ENCODE results near the gene MAP4K2. TPM values are rescaled to one million over a fixed set of nuclear protein-coding genes. Genes with fewer than 3 reads are reported as not detected.

The MAP4K2 gene
- polyA plus RNA-seq, 3 donors: 9.9 to 38.0 (median 12.6) TPM

GRCh38 chr11:64802370-64803157, 450 bp downstream of the MAP4K2 start:
- WGBS (ENCODE audit: insufficient coverage): 2% methylated on average over 52 of the region's 54 CpGs
- no peaks in the 10 kb centered on the region for H4K20me1 ChIP-seq (ENCODE audit: insufficient read depth, low read length)
- H3K27me3 ChIP-seq (ENCODE audit: control insufficient read depth in 2 of 2, insufficient read depth in 2 of 2, low read length in 2 of 2): no peaks in the 10 kb centered on the region
- H2AFZ ChIP-seq (ENCODE audit: insufficient read depth, low read depth, low read length, poor library complexity, severe bottlenecking): peak overlapping the region; percentile 62
- peak overlapping the region in 3 of 7 donors; percentile 9 to 78 (median 46) for H3K27ac Mint-ChIP-seq
- H3K4me3 ChIP-seq (replicated peaks in 1 of 3; ENCODE audit: low read depth in 2 of 3, low read length in 3 of 3): peak overlapping the region; percentile 48 to 94 (median 65)
- no peak for TF ChIP-seq CTCF (IDR thresholded peaks at IDR 0.05)
- peak in 1 of 3 donors; percentile 12 for DNase-seq
- peaks cover 46% of the 10 kb centered on the region for H3K4me1 Mint-ChIP-seq
- intact Hi-C loops (cut with micrococcal nuclease): no loop called here
- peaks cover 0 to 3% (median 0%) of the 10 kb centered on the region in 3 donors for H3K27me3 Mint-ChIP-seq (ENCODE audit: low read depth in 3 of 3)
- peaks cover 0 to 3% (median 0%) of the 10 kb centered on the region in 7 donors for H3K9me3 Mint-ChIP-seq
- peaks cover 13 to 48% of the 10 kb centered on the region in 2 donors for H3K36me3 ChIP-seq (replicated peaks in 1 of 2; ENCODE audit: control insufficient read depth in 1 of 2, insufficient read depth in 2 of 2, low read length in 2 of 2)
- H3K4me3 Mint-ChIP-seq: peak overlapping the region; percentile 76 to 82
- no peaks in the 10 kb centered on the region for H3K9me3 ChIP-seq (replicated peaks in 1 of 2; ENCODE audit: control insufficient read depth in 1 of 2, insufficient read depth in 1 of 2, low read length in 2 of 2)
- peak overlapping the region in 1 of 2 donors; percentile 25 for H3K27ac ChIP-seq (ENCODE audit: low read depth in 1 of 2, low read length in 2 of 2)
- peak overlapping the region; percentile 43 for H3K9ac ChIP-seq (ENCODE audit: insufficient read depth, low read length, poor library complexity, severe bottlenecking)
- peak overlapping the region; percentile 86 for H3K4me2 ChIP-seq (replicated peaks; ENCODE audit: extremely low read depth, low read length, poor library complexity, severe bottlenecking)
- peaks cover 29 to 42% of the 10 kb centered on the region in 2 donors for H3K4me1 ChIP-seq (ENCODE audit: control insufficient read depth in 1 of 2, insufficient read depth in 2 of 2, low read length in 2 of 2)
- H3K36me3 Mint-ChIP-seq: peaks cover 28 to 43% of the 10 kb centered on the region in 2 donors
- H3K79me2 ChIP-seq (ENCODE audit: insufficient read depth, low read length): peaks cover 6% of the 10 kb centered on the region

- H3K27me3 ChIP-seq (ENCODE audit: control insufficient read depth in 2 of 2, insufficient read depth in 2 of 2, low read length in 2 of 2): no peaks in the 10 kb centered on the region
- Mint-ChIP-seq H3K27ac (peak overlapping the region in 6 of 7 donors; percentile 24 to 78 (median 50)), H3K36me3 (peaks cover 23 to 43% of the 10 kb centered on the region in 2 donors), H3K4me3 (peak overlapping the region; percentile 76 to 82), H3K9me3 (peaks cover 0 to 3% (median 0%) of the 10 kb centered on the region in 7 donors), H3K4me1 (peaks cover 44% of the 10 kb centered on the region), H3K27me3 (ENCODE audit: low read depth in 3 of 3) (peaks cover 0 to 3% (median 0%) of the 10 kb centered on the region in 3 donors)
- H3K27ac ChIP-seq (ENCODE audit: low read depth in 1 of 2, low read length in 2 of 2): peak overlapping the region; percentile 25 to 41
- intact Hi-C loops (cut with micrococcal nuclease): no loop called here
- H3K9me3 ChIP-seq (replicated peaks in 1 of 2; ENCODE audit: control insufficient read depth in 1 of 2, insufficient read depth in 1 of 2, low read length in 2 of 2): no peaks in the 10 kb centered on the region
- H4K20me1 ChIP-seq (ENCODE audit: insufficient read depth, low read length): peaks cover 5% of the 10 kb centered on the region
- peaks cover 29 to 42% of the 10 kb centered on the region in 2 donors for H3K4me1 ChIP-seq (ENCODE audit: control insufficient read depth in 1 of 2, insufficient read depth in 2 of 2, low read length in 2 of 2)
- H3K79me2 ChIP-seq (ENCODE audit: insufficient read depth, low read length): peaks cover 6% of the 10 kb centered on the region
- H2AFZ ChIP-seq (ENCODE audit: insufficient read depth, low read depth, low read length, poor library complexity, severe bottlenecking): peak overlapping the region; percentile 62
- H3K9ac ChIP-seq (ENCODE audit: insufficient read depth, low read length, poor library complexity, severe bottlenecking): peak overlapping the region; percentile 43
- 0% methylated on average over 8 of the region's 13 CpGs for WGBS (ENCODE audit: insufficient coverage)
- H3K4me2 ChIP-seq (replicated peaks; ENCODE audit: extremely low read depth, low read length, poor library complexity, severe bottlenecking): peak overlapping the region; percentile 86
- H3K36me3 ChIP-seq (replicated peaks in 1 of 2; ENCODE audit: control insufficient read depth in 1 of 2, insufficient read depth in 2 of 2, low read length in 2 of 2): peaks cover 20 to 47% of the 10 kb centered on the region in 2 donors
- DNase-seq: peak in 2 of 3 donors; percentile 36 to 40
- H3K4me3 ChIP-seq (replicated peaks in 1 of 3; ENCODE audit: low read depth in 2 of 3, low read length in 3 of 3): peak overlapping the region; percentile 48 to 94 (median 65)
- TF ChIP-seq CTCF (IDR thresholded peaks at IDR 0.05): no peak
These were observed 1.2 kb downstream of the MAP4K2 start for GRCh38 chr11:64801561-64802369.

Data from CD14-positive monocyte (primary cell).